ENCODE measurements around the gene PNMA1. TPM values are rescaled to one million over a fixed set of nuclear protein-coding genes. Genes with fewer than 3 reads are reported as not detected.

The PNMA1 gene
- polyA plus RNA-seq, 2 donors: 12.7 to 13.2 TPM

GRCh38 chr14:73744175-73744867 lies 30.1 kb upstream of the PNMA1 start:
- H3K4me3 ChIP-seq (ENCODE audit: low read depth in 1 of 2, low read length in 2 of 2): no peak overlapping the region

GRCh38 chr14:73743431-73743931 lies 29.3 kb upstream of the PNMA1 start:
- peaks cover 56 to 81% of the 10 kb centered on the region in 2 donors for H3K4me1 ChIP-seq (ENCODE audit: control insufficient read depth in 2 of 2, insufficient read depth in 2 of 2, low read length in 1 of 2)
- no peaks in the 10 kb centered on the region for H3K9me3 ChIP-seq (ENCODE audit: control insufficient read depth in 2 of 2, insufficient read depth in 1 of 2, low read depth in 1 of 2, low read length in 1 of 2)
- 32 to 33% methylated on average over 11 of the region's 11 CpGs for WGBS, 2 donors
- H3K27ac ChIP-seq (ENCODE audit: low read depth in 2 of 2, low read length in 1 of 2): peak overlapping the region; percentile 98
- no peak overlapping the region for H3K4me3 ChIP-seq (ENCODE audit: low read depth in 1 of 2, low read length in 2 of 2)
- H3K36me3 ChIP-seq (ENCODE audit: control insufficient read depth in 2 of 2, insufficient read depth in 2 of 2, low read length in 1 of 2): peaks cover 5 to 13% of the 10 kb centered on the region in 2 donors
- no peaks in the 10 kb centered on the region for H3K27me3 ChIP-seq (ENCODE audit: control insufficient read depth in 1 of 2, insufficient read depth in 2 of 2, low read length in 2 of 2)

More at GRCh38 chr14:73744175-73744867, 30.1 kb upstream of the PNMA1 start:
- 31 to 44% methylated on average over 7 of the region's 7 CpGs for WGBS, 2 donors
- Histone ChIP-seq H3K36me3 (ENCODE audit: control insufficient read depth in 2 of 2, insufficient read depth in 2 of 2, low read length in 1 of 2) (peaks cover 0 to 4% of the 10 kb centered on the region in 2 donors), H3K27me3 (ENCODE audit: control insufficient read depth in 1 of 2, insufficient read depth in 2 of 2, low read length in 2 of 2) (no peaks in the 10 kb centered on the region), H3K4me1 (ENCODE audit: control insufficient read depth in 2 of 2, insufficient read depth in 2 of 2, low read length in 1 of 2) (peaks cover 55 to 73% of the 10 kb centered on the region in 2 donors), H3K27ac (ENCODE audit: low read depth in 2 of 2, low read length in 1 of 2) (peak overlapping the region; percentile 98), H3K9me3 (ENCODE audit: control insufficient read depth in 2 of 2, insufficient read depth in 1 of 2, low read depth in 1 of 2, low read length in 1 of 2) (no peaks in the 10 kb centered on the region)

GRCh38 chr14:73742520-73743238 lies 28.5 kb upstream of the PNMA1 start:
- Histone ChIP-seq H3K4me1 (ENCODE audit: control insufficient read depth in 2 of 2, insufficient read depth in 2 of 2, low read length in 1 of 2) (peaks cover 55 to 81% of the 10 kb centered on the region in 2 donors), H3K9me3 (ENCODE audit: control insufficient read depth in 2 of 2, insufficient read depth in 1 of 2, low read depth in 1 of 2, low read length in 1 of 2) (no peaks in the 10 kb centered on the region), H3K4me3 (ENCODE audit: low read depth in 1 of 2, low read length in 2 of 2) (no peak overlapping the region), H3K27ac (ENCODE audit: low read depth in 2 of 2, low read length in 1 of 2) (peak overlapping the region; percentile 98), H3K36me3 (ENCODE audit: control insufficient read depth in 2 of 2, insufficient read depth in 2 of 2, low read length in 1 of 2) (peaks cover 5 to 15% of the 10 kb centered on the region in 2 donors), H3K27me3 (ENCODE audit: control insufficient read depth in 1 of 2, insufficient read depth in 2 of 2, low read length in 2 of 2) (no peaks in the 10 kb centered on the region)
- 50 to 60% methylated on average over 6 of the region's 6 CpGs for WGBS, 2 donors

- Histone ChIP-seq H3K4me1 (ENCODE audit: control insufficient read depth in 2 of 2, insufficient read depth in 2 of 2, low read length in 1 of 2) (peaks cover 51 to 78% of the 10 kb centered on the region in 2 donors), H3K27me3 (ENCODE audit: control insufficient read depth in 1 of 2, insufficient read depth in 2 of 2, low read length in 2 of 2) (no peaks in the 10 kb centered on the region), H3K36me3 (ENCODE audit: control insufficient read depth in 2 of 2, insufficient read depth in 2 of 2, low read length in 1 of 2) (peaks cover 6 to 19% of the 10 kb centered on the region in 2 donors), H3K9me3 (ENCODE audit: control insufficient read depth in 2 of 2, insufficient read depth in 1 of 2, low read depth in 1 of 2, low read length in 1 of 2) (no peaks in the 10 kb centered on the region), H3K27ac (ENCODE audit: low read depth in 2 of 2, low read length in 1 of 2) (peak overlapping the region; percentile 98), H3K4me3 (ENCODE audit: low read depth in 1 of 2, low read length in 2 of 2) (peak overlapping the region in 1 of 2 donors; percentile 10)
- WGBS, 2 donors: 18 to 33% methylated on average over 17 of the region's 17 CpGs
These were observed 27.8 kb upstream of the PNMA1 start for GRCh38 chr14:73741876-73742519.

- Histone ChIP-seq H3K27ac (ENCODE audit: low read depth in 2 of 2, low read length in 1 of 2) (peak overlapping the region; percentile 98), H3K4me3 (ENCODE audit: low read depth in 1 of 2, low read length in 2 of 2) (peak overlapping the region; percentile 4 to 19), H3K36me3 (ENCODE audit: control insufficient read depth in 2 of 2, insufficient read depth in 2 of 2, low read length in 1 of 2) (peaks cover 10 to 22% of the 10 kb centered on the region in 2 donors), H3K4me1 (ENCODE audit: control insufficient read depth in 2 of 2, insufficient read depth in 2 of 2, low read length in 1 of 2) (peaks cover 45 to 73% of the 10 kb centered on the region in 2 donors), H3K9me3 (ENCODE audit: control insufficient read depth in 2 of 2, insufficient read depth in 1 of 2, low read depth in 1 of 2, low read length in 1 of 2) (no peaks in the 10 kb centered on the region), H3K27me3 (ENCODE audit: control insufficient read depth in 1 of 2, insufficient read depth in 2 of 2, low read length in 2 of 2) (no peaks in the 10 kb centered on the region)
- WGBS, 2 donors: 1 to 2% methylated on average over 12 of the region's 12 CpGs
These were observed 27.2 kb upstream of the PNMA1 start for GRCh38 chr14:73741386-73741875.

GRCh38 chr14:73740618-73741326 lies 26.6 kb upstream of the PNMA1 start:
- Histone ChIP-seq H3K36me3 (ENCODE audit: control insufficient read depth in 2 of 2, insufficient read depth in 2 of 2, low read length in 1 of 2) (peaks cover 10 to 22% of the 10 kb centered on the region in 2 donors), H3K4me1 (ENCODE audit: control insufficient read depth in 2 of 2, insufficient read depth in 2 of 2, low read length in 1 of 2) (peaks cover 40 to 67% of the 10 kb centered on the region in 2 donors), H3K9me3 (ENCODE audit: control insufficient read depth in 2 of 2, insufficient read depth in 1 of 2, low read depth in 1 of 2, low read length in 1 of 2) (no peaks in the 10 kb centered on the region), H3K27me3 (ENCODE audit: control insufficient read depth in 1 of 2, insufficient read depth in 2 of 2, low read length in 2 of 2) (no peaks in the 10 kb centered on the region), H3K27ac (ENCODE audit: low read depth in 2 of 2, low read length in 1 of 2) (peak overlapping the region; percentile 98), H3K4me3 (ENCODE audit: low read depth in 1 of 2, low read length in 2 of 2) (peak overlapping the region in 1 of 2 donors; percentile 19)
- 9 to 14% methylated on average over 9 of the region's 9 CpGs for WGBS, 2 donors

- Histone ChIP-seq H3K27ac (ENCODE audit: low read depth in 2 of 2, low read length in 1 of 2) (peak overlapping the region; percentile 98), H3K27me3 (ENCODE audit: control insufficient read depth in 1 of 2, insufficient read depth in 2 of 2, low read length in 2 of 2) (no peaks in the 10 kb centered on the region), H3K4me1 (ENCODE audit: control insufficient read depth in 2 of 2, insufficient read depth in 2 of 2, low read length in 1 of 2) (peaks cover 35 to 60% of the 10 kb centered on the region in 2 donors), H3K9me3 (ENCODE audit: control insufficient read depth in 2 of 2, insufficient read depth in 1 of 2, low read depth in 1 of 2, low read length in 1 of 2) (no peaks in the 10 kb centered on the region), H3K4me3 (ENCODE audit: low read depth in 1 of 2, low read length in 2 of 2) (no peak overlapping the region), H3K36me3 (ENCODE audit: control insufficient read depth in 2 of 2, insufficient read depth in 2 of 2, low read length in 1 of 2) (peaks cover 10 to 24% of the 10 kb centered on the region in 2 donors)
- 54 to 72% methylated on average over 12 of the region's 12 CpGs for WGBS, 2 donors
These were observed 25.9 kb upstream of the PNMA1 start for GRCh38 chr14:73739899-73740617.

GRCh38 chr14:73739174-73739898 lies 25.2 kb upstream of the PNMA1 start:
- Histone ChIP-seq H3K4me3 (ENCODE audit: low read depth in 1 of 2, low read length in 2 of 2) (no peak overlapping the region), H3K27me3 (ENCODE audit: control insufficient read depth in 1 of 2, insufficient read depth in 2 of 2, low read length in 2 of 2) (no peaks in the 10 kb centered on the region), H3K9me3 (ENCODE audit: control insufficient read depth in 2 of 2, insufficient read depth in 1 of 2, low read depth in 1 of 2, low read length in 1 of 2) (no peaks in the 10 kb centered on the region), H3K27ac (ENCODE audit: low read depth in 2 of 2, low read length in 1 of 2) (peak overlapping the region; percentile 98), H3K4me1 (ENCODE audit: control insufficient read depth in 2 of 2, insufficient read depth in 2 of 2, low read length in 1 of 2) (peaks cover 28 to 52% of the 10 kb centered on the region in 2 donors), H3K36me3 (ENCODE audit: control insufficient read depth in 2 of 2, insufficient read depth in 2 of 2, low read length in 1 of 2) (peaks cover 10 to 26% of the 10 kb centered on the region in 2 donors)
- WGBS, 2 donors: 73% methylated on average over 20 to 21 of the region's 21 CpGs

All from esophagus (tissue), 2 donors.